ENCODE results near the gene OR2W3. TPM values are rescaled to one million over a fixed set of nuclear protein-coding genes. Genes with fewer than 3 reads are reported as not detected.

Gene OR2W3
- polyA plus RNA-seq, 3 donors: 0.20 to 0.55 (median 0.24) TPM

DNA sequence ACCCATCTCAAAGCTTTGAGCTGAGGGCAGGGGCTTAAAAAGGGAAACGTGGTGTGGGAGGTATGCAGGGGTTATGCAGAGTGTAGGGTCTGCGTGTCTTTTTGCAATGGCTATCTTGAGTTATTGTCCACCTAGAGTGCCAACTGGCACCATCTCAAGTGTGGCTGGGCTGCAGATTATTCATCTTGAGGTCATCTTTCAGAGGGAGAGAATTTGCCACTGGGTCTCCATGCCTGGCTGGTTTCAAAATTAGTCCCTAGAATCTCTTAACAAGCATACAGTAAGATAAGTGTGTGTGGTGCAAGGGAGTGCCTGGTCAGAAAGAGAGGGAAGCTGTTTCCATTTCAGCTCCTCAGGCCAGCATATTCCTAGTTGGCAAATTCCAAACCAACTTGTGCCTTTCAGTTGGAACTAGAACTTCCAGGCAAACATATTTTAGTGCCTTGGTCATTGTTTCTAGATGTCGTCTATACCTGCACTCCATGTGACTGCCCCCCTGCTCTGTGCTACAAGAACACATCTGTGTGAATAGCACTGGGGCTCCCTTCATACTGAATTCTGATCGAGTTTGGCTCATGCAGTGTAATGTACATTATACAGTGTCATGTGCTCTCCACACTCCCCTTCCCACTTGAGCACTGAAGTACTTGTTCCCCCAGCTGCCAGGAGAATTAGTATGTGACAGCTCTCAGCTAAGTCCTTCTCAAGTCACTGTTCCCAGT, 19.7 kb downstream of the OR2W3 start:
- no peak for DNase-seq

DNA sequence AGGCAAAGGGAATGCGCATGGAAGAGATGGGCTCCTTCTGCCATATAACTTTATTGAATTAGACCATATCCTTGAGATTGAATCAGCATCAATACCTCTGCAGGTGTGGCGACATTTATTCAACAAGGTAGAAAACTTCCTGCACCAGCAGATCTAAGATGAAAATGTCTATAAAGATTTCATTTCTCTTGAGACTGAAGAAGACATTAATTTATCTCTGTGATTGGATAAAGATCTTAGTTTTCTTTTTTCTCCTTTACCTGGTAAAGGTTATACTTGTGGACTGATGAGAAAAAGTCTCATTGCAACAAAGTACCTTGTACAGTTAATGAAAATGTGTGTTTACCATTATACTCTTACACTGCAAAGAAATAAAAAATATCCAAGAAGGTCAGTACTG, 24.6 kb downstream of the OR2W3 start, which contains the start of gene OR2T8:
TSS of gene OR2T8 (plus strand) at position 301 of the 400 bp plus-strand sequence. CDS start 766 bp downstream, outside the sequence.
- DNase-seq: no peak

DNA sequence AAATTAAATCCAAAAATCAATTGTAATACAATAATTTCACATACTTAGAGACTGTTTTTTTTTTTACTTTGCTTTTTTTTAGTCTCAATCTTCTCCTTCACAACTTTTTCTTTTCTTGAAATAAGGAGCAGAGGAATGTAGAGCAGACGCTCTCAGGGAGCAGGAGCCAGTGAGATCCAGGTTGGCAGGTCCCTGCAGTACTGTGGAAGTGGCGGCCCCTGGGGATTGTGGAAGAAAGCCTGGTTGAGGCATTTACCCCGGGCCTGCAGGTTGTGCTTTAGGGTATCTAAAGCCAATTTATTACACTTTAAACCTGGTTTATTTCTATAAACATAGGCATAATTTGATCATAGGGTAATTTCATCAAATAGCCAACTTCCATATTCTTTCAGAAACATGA, 28.6 kb downstream of the OR2W3 start:
- DNase-seq: no peak

DNA sequence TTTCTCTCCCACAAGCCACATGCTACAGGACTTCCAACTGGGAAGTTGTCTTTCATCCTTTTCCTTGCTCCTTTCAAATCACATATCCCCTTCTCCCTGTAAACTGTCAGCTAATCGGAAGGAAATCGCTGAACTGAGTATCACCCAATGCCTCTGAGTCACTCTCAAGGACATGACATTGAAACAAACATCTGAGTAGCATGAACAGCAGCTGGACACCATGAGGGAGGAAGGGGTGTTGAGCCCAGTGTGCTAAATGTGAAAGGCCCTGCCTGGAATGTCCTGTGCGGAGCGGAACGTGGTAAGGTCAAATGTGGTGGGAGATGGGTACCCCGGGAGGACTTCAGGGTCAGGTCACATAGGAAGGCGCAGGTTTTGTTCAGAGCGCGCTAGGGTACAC, 29.5 kb downstream of the OR2W3 start, which contains the start of gene OR2AJ1:
TSS of gene OR2AJ1 (plus strand) at position 22 of the 400 bp plus-strand sequence. CDS start 8,880 bp downstream, outside the sequence.
- no peak for DNase-seq

DNA sequence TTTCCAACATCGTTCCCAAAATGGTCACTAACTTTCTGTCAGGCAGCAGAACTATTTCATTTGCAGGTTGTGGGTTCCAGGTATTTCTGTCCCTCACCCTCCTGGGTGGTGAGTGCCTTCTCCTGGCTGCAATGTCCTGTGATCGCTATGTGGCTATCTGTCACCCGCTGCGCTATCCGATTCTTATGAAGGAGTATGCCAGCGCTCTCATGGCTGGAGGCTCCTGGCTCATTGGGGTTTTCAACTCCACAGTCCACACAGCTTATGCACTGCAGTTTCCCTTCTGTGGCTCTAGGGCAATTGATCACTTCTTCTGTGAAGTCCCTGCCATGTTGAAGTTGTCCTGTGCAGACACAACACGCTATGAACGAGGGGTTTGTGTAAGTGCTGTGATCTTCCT, 38.6 kb downstream of the OR2W3 start:
- DNase-seq: no peak

DNA sequence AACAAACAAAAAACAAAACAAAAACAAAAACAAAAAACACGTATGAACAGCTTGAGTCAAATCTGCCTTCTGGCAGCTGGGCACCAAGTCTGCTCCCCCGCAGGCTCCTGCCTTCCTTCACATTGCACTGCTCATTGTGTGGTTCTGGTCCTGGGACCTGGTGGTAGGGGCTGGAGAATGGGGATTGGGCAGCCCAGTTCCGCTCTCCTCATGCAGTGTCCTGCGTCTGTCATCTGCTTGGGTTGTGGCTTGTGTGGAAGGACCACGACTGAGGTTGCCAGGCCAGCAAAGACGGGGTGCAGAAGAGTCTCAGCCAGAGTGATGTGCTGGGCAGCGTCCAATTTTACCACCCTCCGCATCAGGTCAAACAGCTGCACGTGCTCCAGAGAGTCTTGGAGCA, 40.4 kb downstream of the OR2W3 start:
- no peak for DNase-seq

DNA sequence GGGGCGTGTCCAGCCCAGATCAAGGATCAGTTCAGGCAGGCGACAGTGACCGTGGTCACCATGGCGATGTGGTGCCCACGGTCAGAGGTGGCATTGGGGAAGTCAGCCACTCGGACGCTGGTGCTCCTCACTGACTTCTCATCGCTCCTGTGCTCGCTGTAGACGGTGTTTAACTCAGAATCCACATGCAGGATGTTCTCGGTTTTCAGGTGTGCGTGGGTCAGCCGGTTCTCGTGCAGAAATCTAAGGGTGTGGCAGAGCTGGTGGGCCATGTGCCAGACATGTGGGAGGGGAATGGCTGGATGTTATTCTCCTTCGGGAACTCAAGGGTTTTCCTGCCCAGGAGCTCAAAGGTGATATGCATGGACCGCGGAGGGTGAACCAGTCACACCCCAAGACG, 41.0 kb downstream of the OR2W3 start:
- DNase-seq: no peak

DNA sequence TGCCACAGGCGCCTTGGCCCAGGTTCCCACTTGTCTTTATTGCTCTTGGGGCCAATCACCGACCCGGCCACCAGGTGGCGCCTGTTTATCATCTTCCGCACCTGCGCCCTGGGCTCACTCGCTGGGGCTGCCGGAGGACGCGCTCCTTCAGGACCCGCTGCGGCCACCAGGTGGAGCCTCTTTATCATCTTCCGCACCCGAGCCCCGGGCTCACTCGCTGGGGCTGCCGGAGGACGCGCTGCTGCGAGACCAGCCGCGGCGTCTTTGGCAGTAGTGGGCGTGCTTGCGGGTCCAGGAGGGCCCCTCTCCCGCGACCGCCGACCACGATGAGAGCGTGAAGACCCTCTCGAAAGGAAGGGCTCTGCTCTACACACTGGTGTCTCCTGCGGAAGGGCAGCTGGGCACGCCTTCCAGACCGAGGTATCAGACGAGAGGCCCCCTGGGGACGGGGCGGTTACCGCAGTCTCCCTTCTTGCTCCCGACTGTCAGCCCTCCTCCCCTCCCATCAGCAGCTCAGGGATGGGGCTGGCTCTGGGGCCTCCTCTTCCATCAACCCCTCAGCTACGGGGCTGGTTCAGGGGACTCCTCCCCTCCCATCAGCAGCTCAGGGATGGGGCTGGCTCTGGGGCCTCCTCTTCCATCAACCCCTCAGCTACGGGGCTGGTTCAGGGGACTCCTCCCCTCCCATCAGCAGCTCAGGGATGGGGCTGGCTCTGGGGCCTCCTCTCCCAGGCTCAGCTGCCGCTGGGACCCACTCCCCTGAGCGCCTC, 41.8 kb downstream of the OR2W3 start:
- DNase-seq: peak; percentile 63

DNA sequence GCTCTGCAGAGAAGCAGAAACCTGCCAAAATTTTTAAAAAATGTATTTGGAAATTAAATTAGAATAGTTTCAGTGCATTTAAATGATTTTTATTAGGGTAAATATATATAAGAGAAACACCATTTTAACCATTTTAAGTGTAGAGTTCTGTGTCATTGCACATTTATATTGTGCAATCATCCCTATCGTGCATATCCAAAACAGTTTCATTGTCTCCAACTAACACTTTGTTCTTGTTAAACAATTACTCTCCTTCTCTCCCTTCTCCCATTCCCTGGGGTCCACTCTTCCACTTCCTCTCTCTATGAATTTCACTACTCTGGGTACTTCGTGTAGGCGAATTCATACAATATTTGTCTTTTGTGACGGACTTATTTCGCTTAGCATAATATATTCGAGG, 47.2 kb downstream of the OR2W3 start:
- no peak for DNase-seq

Other genes with a start within 250 kb of the OR2W3 start
- gene OR13G1, start 215.8 kb upstream of the OR2W3 start, polyA plus RNA-seq (ENCODE audit: insufficient read length in 3 of 3): under 1 TPM in 1 of 3 donors, not detected in 2; 0.06 TPM
- not detected for gene OR6F1, start 178.9 kb upstream of the OR2W3 start, polyA plus RNA-seq (ENCODE audit: insufficient read length in 3 of 3)
- not detected for gene OR14K1, start 157.0 kb upstream of the OR2W3 start, polyA plus RNA-seq (ENCODE audit: insufficient read length in 3 of 3)
- not detected for gene OR14A2, start 147.4 kb upstream of the OR2W3 start, polyA plus RNA-seq (ENCODE audit: insufficient read length in 3 of 3)
- gene OR1C1, start 135.0 kb upstream of the OR2W3 start, polyA plus RNA-seq (ENCODE audit: insufficient read length in 3 of 3): not detected
- not detected for gene OR14A16, start 71.5 kb upstream of the OR2W3 start, polyA plus RNA-seq (ENCODE audit: insufficient read length in 3 of 3)
- not detected for gene OR11L1, start 53.7 kb upstream of the OR2W3 start, polyA plus RNA-seq (ENCODE audit: insufficient read length in 3 of 3)
- gene TRIM58, start 38.4 kb upstream of the OR2W3 start, polyA plus RNA-seq (ENCODE audit: insufficient read length in 3 of 3): 1 to 10 TPM in 2 of 3 donors, under 1 TPM in 1; 0.75 to 1.9 (median 1.1) TPM
- gene OR2T8, start 24.7 kb downstream of the OR2W3 start, polyA plus RNA-seq (ENCODE audit: insufficient read length in 3 of 3): not detected
- gene OR2AJ1, start 29.3 kb downstream of the OR2W3 start, polyA plus RNA-seq (ENCODE audit: insufficient read length in 3 of 3): not detected
- not detected for gene OR2L8, start 53.3 kb downstream of the OR2W3 start, polyA plus RNA-seq (ENCODE audit: insufficient read length in 3 of 3)
- gene OR2AK2, start 69.6 kb downstream of the OR2W3 start, polyA plus RNA-seq (ENCODE audit: insufficient read length in 3 of 3): not detected
- not detected for gene OR2L5, start 118.1 kb downstream of the OR2W3 start, polyA plus RNA-seq (ENCODE audit: insufficient read length in 3 of 3)
- gene OR2L2, start 134.5 kb downstream of the OR2W3 start, polyA plus RNA-seq (ENCODE audit: insufficient read length in 3 of 3): under 1 TPM; 0.06 to 0.12 (median 0.10) TPM
- not detected for gene OR2L3, start 151.2 kb downstream of the OR2W3 start, polyA plus RNA-seq (ENCODE audit: insufficient read length in 3 of 3)
- not detected for gene OR2L13, start 199.6 kb downstream of the OR2W3 start, polyA plus RNA-seq (ENCODE audit: insufficient read length in 3 of 3)
- gene OR2M5, start 249.6 kb downstream of the OR2W3 start, polyA plus RNA-seq (ENCODE audit: insufficient read length in 3 of 3): not detected

Data from renal pelvis (tissue), 4 donors.